22Rv1 (cell line): ENCODE results near the gene ST3GAL3.

Experiments
- H3K27ac ChIP-seq: fragments of 450-650 bp; 2 replicates; pipeline ENCODE4 v1.5.1; 2017
- CTCF ChIP-seq: fragments of 450-650 bp; IDR thresholded peaks from 2 replicates; pipeline ENCODE4 v1.5.1; 2017; ENCODE audit warnings: mild to moderate bottlenecking
- ZFX ChIP-seq: fragments of 450-650 bp; IDR thresholded peaks from 2 replicates; pipeline ENCODE4 v1.6.1; 2017; ENCODE audit warnings: antibody characterized with exemption, borderline replicate concordance

The ST3GAL3 gene

GRCh38 chr1:43853161-43853921 is 146.0 kb downstream of the ST3GAL3 start:
- TF ChIP-seq ZFX (no peak), CTCF (no peak)
- no peak overlapping the region for H3K27ac ChIP-seq

- TF ChIP-seq CTCF (no peak), ZFX (no peak)
- H3K27ac ChIP-seq: no peak overlapping the region
Observed at GRCh38 chr1:43854473-43854872, 147.1 kb downstream of the ST3GAL3 start.

GRCh38 chr1:43856188-43856587 is 148.9 kb downstream of the ST3GAL3 start:
- no peak overlapping the region for H3K27ac ChIP-seq
- no peak for TF ChIP-seq CTCF
- TF ChIP-seq ZFX: no peak

GRCh38 chr1:43857163-43857562 is 149.8 kb downstream of the ST3GAL3 start:
- no peak overlapping the region for H3K27ac ChIP-seq
- TF ChIP-seq CTCF: no peak

GRCh38 chr1:43858324-43858723 is 151.0 kb downstream of the ST3GAL3 start:
- no peak overlapping the region for H3K27ac ChIP-seq
- no peak for TF ChIP-seq ZFX
- no peak for TF ChIP-seq CTCF

GRCh38 chr1:43861337-43861736 is 154.0 kb downstream of the ST3GAL3 start:
- H3K27ac ChIP-seq: no peak overlapping the region
- no peak for TF ChIP-seq ZFX

GRCh38 chr1:43861988-43862735 is 154.8 kb downstream of the ST3GAL3 start:
- no peak overlapping the region for H3K27ac ChIP-seq

More at GRCh38 chr1:43861988-43862735, 154.8 kb downstream of the ST3GAL3 start:
- TF ChIP-seq CTCF: no peak
- no peak for TF ChIP-seq ZFX
